HCT116 (cell line): Measurements from ENCODE around the gene SAMD4B. TPM values are rescaled to one million over a fixed set of nuclear protein-coding genes. Genes with fewer than 3 reads are reported as not detected.

Source experiments
- ATAC-seq: fragments of 200-7000 bp; cut with Tn5 transposase; 2 replicates; pipeline ENCODE4 v1.9.1; 2020; ENCODE audit warnings: mild to moderate bottlenecking, moderate library complexity
- BruUV-seq: library from RNA; stranded (reverse); fragments of 400-500 nt; replicated peaks from 2 replicates; lab custom pipeline; 2021; lab: Mats Ljungman, UMichigan
- CTCF ChIA-PET: fragments of 300-600 bp; sonication (Branson Sonifier 250); formaldehyde crosslinking; loops from one replicate; lab custom pipeline; 2021; ENCODE audit warnings: antibody characterized with exemption; lab: Charles Lee
- POLR2A ChIA-PET: fragments of 300-600, 350-600 bp; sonication (Branson Sonifier 250); formaldehyde crosslinking; loops from one replicate; lab custom pipeline; 2021; ENCODE audit warnings: antibody characterized with exemption; lab: Charles Lee
- RAD21 ChIA-PET, 2 experiments: fragments of 300-600 bp; sonication (Branson Sonifier 250); formaldehyde crosslinking; loops; one replicate each; lab custom pipeline; 2023; ENCODE audit warnings: low total read pairs in 2 of 2; ENCODE audit not compliant: uncharacterized antibody in 2 of 2, unreplicated experiment in 2 of 2, low non-redundant PET in 1 of 2; lab: Charles Lee
- DNase-seq: peaks from one replicate; pipeline ENCODE4 v3.0.0-alpha.2; 2010; ENCODE audit warnings: low read depth, low spot score
- H2AFZ ChIP-seq: fragments of 200-600 bp; shearing (Covaris generic), sonication (generic); 2 replicates; pipeline ENCODE4 v1.6.1; 2017; ENCODE audit warnings: low read depth, mixed run types, mixed read lengths, antibody characterized with exemption, low read length; ENCODE audit not compliant: poor library complexity, severe bottlenecking
- H3K27ac ChIP-seq: 2 replicates; pipeline ENCODE4 v1.5.1; 2012; ENCODE audit warnings: low read depth, low read length
- H3K27me3 ChIP-seq: fragments of 200-600 bp; sonication (generic); 2 replicates; pipeline ENCODE4 v1.6.1; 2016; ENCODE audit warnings: mixed run types, low read length, mixed read lengths; ENCODE audit not compliant: insufficient read depth
- H3K36me3 ChIP-seq, 2 experiments: fragments of 200-500 bp in 1 of 2; fragments of 200-600 bp in 1 of 2; sonication (Bioruptor generic) in 1 of 2; sonication (generic) in 1 of 2; 2 replicates each; pipeline versions ENCODE4 v1.5.1 to v1.6.1; 2014 to 2016; ENCODE audit warnings: low read length in 2 of 2, inconsistent platforms in 1 of 2, mixed read lengths in 1 of 2, mixed run types in 1 of 2; ENCODE audit not compliant: insufficient read depth in 2 of 2, control insufficient read depth in 1 of 2
- H3K4me1 ChIP-seq, 2 experiments: fragments of 200-600 bp in 1 of 2; sonication (generic) in 1 of 2; 2 replicates each; pipeline versions ENCODE4 v1.5.1 to v1.6.1; 2012 to 2017; ENCODE audit warnings: low read length in 2 of 2, inconsistent platforms in 1 of 2, mild to moderate bottlenecking in 1 of 2, mixed read lengths in 1 of 2, mixed run types in 1 of 2, moderate library complexity in 1 of 2; ENCODE audit not compliant: insufficient read depth in 2 of 2, control insufficient read depth in 1 of 2
- H3K4me2 ChIP-seq: fragments of 200-600 bp; sonication (generic); 2 replicates; pipeline ENCODE4 v1.6.1; 2017; ENCODE audit warnings: mixed run types, low read length, mixed read lengths
- H3K4me3 ChIP-seq, 2 experiments: fragments of 200-600 bp in 1 of 2; sonication (generic) in 1 of 2; replicated peaks in 1 of 2; 2 replicates each; pipeline ENCODE4 v1.5.1; 2011 to 2016; ENCODE audit warnings: low read length in 2 of 2, control low read depth in 1 of 2, low read depth in 1 of 2, mild to moderate bottlenecking in 1 of 2, mixed read lengths in 1 of 2, mixed run types in 1 of 2
- H3K79me2 ChIP-seq: fragments of 200-600 bp; sonication (generic); 2 replicates; pipeline ENCODE4 v1.6.1; 2017; ENCODE audit warnings: mild to moderate bottlenecking, mixed run types, low read length, moderate library complexity, mixed read lengths; ENCODE audit not compliant: insufficient read depth
- H3K9ac ChIP-seq: fragments of 200-600 bp; sonication (generic); 2 replicates; pipeline ENCODE4 v1.6.1; 2016; ENCODE audit warnings: low read length, mixed read lengths
- H3K9me2 ChIP-seq: fragments of 200-600 bp; sonication (generic), shearing (Covaris generic); 2 replicates; pipeline ENCODE4 v1.6.1; 2017; ENCODE audit warnings: mixed run types, mild to moderate bottlenecking, moderate library complexity; ENCODE audit not compliant: insufficient read depth
- H3K9me3 ChIP-seq, 2 experiments: fragments of 200-500 bp in 1 of 2; fragments of 200-600 bp in 1 of 2; sonication (Bioruptor generic) in 1 of 2; sonication (generic) in 1 of 2; 2 replicates each; pipeline ENCODE4 v1.6.1; 2014 to 2017; ENCODE audit warnings: low read length in 2 of 2, mixed read lengths in 2 of 2, inconsistent platforms in 1 of 2, low read depth in 1 of 2, mild to moderate bottlenecking in 1 of 2, mixed run types in 1 of 2, moderate library complexity in 1 of 2; ENCODE audit not compliant: control insufficient read depth in 1 of 2, insufficient read depth in 1 of 2
- H4K20me1 ChIP-seq: fragments of 200-600 bp; sonication (generic), shearing (Covaris generic); 2 replicates; pipeline ENCODE4 v1.6.1; 2017; ENCODE audit warnings: mixed run types, mild to moderate bottlenecking, moderate library complexity; ENCODE audit not compliant: insufficient read depth
- CBX3 ChIP-seq: IDR thresholded peaks from 2 replicates; pipeline ENCODE4 v1.6.1; 2012; ENCODE audit warnings: low read depth
- FOSL1 ChIP-seq: IDR thresholded peaks from 2 replicates; pipeline ENCODE4 v1.6.1; 2012; ENCODE audit warnings: low read depth
- POLR2AphosphoS5 ChIP-seq: IDR thresholded peaks from 2 replicates; pipeline ENCODE4 v1.6.1; 2011; ENCODE audit warnings: mild to moderate bottlenecking, low read depth, low read length, moderate library complexity
- TCF7L2 ChIP-seq: IDR thresholded peaks from 2 replicates; pipeline ENCODE4 v1.7.0; 2011; ENCODE audit warnings: borderline replicate concordance, inconsistent platforms; ENCODE audit not compliant: insufficient read depth, insufficient read length; ENCODE audit errors: extremely low read depth
- YY1 ChIP-seq: IDR thresholded peaks from 2 replicates; pipeline ENCODE4 v1.6.1; 2011; ENCODE audit warnings: low read length, low read depth, moderate library complexity, mild to moderate bottlenecking; ENCODE audit not compliant: insufficient replicate concordance; ENCODE audit errors: extremely low read depth
- ZFX ChIP-seq: fragments of 450-650 bp; IDR thresholded peaks from 2 replicates; pipeline ENCODE4 v1.6.1; 2017
- intact Hi-C: fragments of 100-400 bp; cut with micrococcal nuclease; formaldehyde crosslinking; loops from 2 replicates; pipeline ENCODE4 v1.10.0; 2022
- total RNA-seq: library from RNA; stranded (reverse); gene quantifications from one replicate; pipeline ENCODE4 v1.2.1, GENCODE V29; 2021; ENCODE audit not compliant: unreplicated experiment
- TF ChIP-seq, protein P1 (sequence below): IDR thresholded peaks from 2 replicates; pipeline ENCODE4 v1.6.1; 2011; ENCODE audit warnings: mild to moderate bottlenecking, low read length, moderate library complexity; ENCODE audit not compliant: insufficient replicate concordance; ENCODE audit errors: extremely low read depth
- TF ChIP-seq, protein P2 (sequence below), 3 experiments: fragments of 200-600 bp in 1 of 3; sonication (generic) in 1 of 3; IDR thresholded peaks in 2 of 3; conservative IDR thresholded peaks in 1 of 3; 2 replicates each; pipeline ENCODE4 v1.5.1; 2012 to 2017; ENCODE audit warnings: low read depth in 2 of 3, low read length in 2 of 3, antibody characterized with exemption in 1 of 3, borderline replicate concordance in 1 of 3, control low read depth in 1 of 3, mild to moderate bottlenecking in 1 of 3, mixed read lengths in 1 of 3, mixed run types in 1 of 3, moderate library complexity in 1 of 3; ENCODE audit not compliant: insufficient read depth in 1 of 3
- TF ChIP-seq, protein P3 (sequence below): IDR thresholded peaks from 2 replicates; pipeline ENCODE4 v1.6.1; 2012
- TF ChIP-seq, protein P4 (sequence below): IDR thresholded peaks from 2 replicates; pipeline ENCODE4 v1.6.1; 2012

The SAMD4B gene
- total RNA-seq, 1 experiment from 2014 or later = 127 TPM

DNA sequence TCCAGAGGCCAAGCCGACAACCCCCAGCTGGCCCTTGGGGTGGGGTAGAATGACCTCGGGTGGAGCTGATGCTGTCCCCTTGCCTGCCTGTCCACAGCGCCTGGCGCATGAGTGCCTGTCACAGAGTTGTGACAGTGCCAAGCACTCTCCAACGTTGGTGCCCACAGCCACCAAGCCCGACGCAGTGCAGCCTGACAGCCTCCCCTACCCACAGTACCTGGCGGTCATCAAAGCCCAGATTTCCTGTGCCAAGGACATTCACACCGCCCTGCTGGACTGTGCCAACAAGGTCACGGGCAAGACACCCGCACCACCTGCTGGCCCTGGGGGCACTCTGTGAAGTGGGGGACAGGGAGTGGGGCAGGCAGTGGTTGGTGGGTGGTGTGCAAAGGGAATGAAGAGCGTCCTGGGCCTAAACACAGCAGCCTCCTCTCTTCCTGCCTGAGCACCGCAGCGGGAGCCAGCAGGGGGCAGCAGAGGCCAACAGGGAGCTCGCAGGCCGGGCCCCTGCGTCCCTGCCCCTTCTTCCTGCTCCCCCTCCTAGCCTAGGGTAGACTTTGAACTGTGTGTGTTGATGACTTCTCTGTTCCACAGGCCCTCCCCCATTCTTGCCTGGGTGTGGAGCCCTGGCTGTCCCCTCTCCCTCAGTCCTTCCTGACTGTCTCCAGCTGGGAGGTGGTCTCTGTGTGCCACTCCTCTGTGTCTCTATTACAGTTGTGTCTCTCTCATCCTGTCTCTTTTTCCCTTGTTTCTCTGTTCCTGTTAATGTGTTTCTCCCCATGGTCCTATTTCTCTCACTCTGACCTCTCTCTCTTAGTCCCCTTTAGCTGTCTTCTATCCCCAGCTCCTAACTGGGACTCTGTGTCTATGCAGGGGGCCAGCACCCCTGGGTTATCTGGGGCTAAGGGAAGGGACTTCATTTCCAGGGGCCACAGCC lies 55.4 kb downstream of the SAMD4B start:
- H2AFZ ChIP-seq = no peak overlapping the region
- H3K27me3 ChIP-seq = no peaks in the 10 kb centered on the region
- DNase-seq = peak; percentile 72
- peak overlapping the region; percentile 77 for H3K4me2 ChIP-seq
- RAD21 ChIA-PET = interaction anchor here (0.9 to 3.2 kb wide), 4 partner anchors 9 to 14 kb away, joined by 3 to 21 read pairs (median 9); partner anchors contain the start of genes PLEKHG2 (in 2 of the 2) and ZFP36 (in 1 of the 2)
- peaks cover 36 to 58% of the 10 kb centered on the region in 2 experiments for H3K4me1 ChIP-seq
- ATAC-seq = peak; percentile 74
- POLR2A ChIA-PET = interaction anchor here (1.0 to 3.5 kb wide), 5 partner anchors 10 to 43 kb away, joined by 5 to 57 read pairs (median 35); partner anchors contain the start of genes PLEKHG2, RPS16 and ZFP36
- BruUV-seq = no TSS peak
- TF ChIP-seq, protein P1, sequence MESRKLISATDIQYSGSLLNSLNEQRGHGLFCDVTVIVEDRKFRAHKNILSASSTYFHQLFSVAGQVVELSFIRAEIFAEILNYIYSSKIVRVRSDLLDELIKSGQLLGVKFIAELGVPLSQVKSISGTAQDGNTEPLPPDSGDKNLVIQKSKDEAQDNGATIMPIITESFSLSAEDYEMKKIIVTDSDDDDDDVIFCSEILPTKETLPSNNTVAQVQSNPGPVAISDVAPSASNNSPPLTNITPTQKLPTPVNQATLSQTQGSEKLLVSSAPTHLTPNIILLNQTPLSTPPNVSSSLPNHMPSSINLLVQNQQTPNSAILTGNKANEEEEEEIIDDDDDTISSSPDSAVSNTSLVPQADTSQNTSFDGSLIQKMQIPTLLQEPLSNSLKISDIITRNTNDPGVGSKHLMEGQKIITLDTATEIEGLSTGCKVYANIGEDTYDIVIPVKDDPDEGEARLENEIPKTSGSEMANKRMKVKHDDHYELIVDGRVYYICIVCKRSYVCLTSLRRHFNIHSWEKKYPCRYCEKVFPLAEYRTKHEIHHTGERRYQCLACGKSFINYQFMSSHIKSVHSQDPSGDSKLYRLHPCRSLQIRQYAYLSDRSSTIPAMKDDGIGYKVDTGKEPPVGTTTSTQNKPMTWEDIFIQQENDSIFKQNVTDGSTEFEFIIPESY = no peak
- TF ChIP-seq FOSL1 (no peak), YY1 (no peak), TCF7L2 (no peak), POLR2AphosphoS5 (peak; percentile 72), CBX3 (no peak), ZFX (no peak)
- TF ChIP-seq, protein P2, sequence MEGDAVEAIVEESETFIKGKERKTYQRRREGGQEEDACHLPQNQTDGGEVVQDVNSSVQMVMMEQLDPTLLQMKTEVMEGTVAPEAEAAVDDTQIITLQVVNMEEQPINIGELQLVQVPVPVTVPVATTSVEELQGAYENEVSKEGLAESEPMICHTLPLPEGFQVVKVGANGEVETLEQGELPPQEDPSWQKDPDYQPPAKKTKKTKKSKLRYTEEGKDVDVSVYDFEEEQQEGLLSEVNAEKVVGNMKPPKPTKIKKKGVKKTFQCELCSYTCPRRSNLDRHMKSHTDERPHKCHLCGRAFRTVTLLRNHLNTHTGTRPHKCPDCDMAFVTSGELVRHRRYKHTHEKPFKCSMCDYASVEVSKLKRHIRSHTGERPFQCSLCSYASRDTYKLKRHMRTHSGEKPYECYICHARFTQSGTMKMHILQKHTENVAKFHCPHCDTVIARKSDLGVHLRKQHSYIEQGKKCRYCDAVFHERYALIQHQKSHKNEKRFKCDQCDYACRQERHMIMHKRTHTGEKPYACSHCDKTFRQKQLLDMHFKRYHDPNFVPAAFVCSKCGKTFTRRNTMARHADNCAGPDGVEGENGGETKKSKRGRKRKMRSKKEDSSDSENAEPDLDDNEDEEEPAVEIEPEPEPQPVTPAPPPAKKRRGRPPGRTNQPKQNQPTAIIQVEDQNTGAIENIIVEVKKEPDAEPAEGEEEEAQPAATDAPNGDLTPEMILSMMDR (IDR thresholded peaks at IDR 0.05 in 2 of 3, conservative IDR thresholded peaks at IDR 0.05 in 1 of 3; ENCODE audit: borderline replicate concordance in 1 of 3, insufficient read depth in 1 of 3, low read depth in 2 of 3, low read length in 2 of 3) = peak in 2 of 3 experiments; percentile 91 to 98; a peak in 4 of 6 replicates
- TF ChIP-seq, protein P3, sequence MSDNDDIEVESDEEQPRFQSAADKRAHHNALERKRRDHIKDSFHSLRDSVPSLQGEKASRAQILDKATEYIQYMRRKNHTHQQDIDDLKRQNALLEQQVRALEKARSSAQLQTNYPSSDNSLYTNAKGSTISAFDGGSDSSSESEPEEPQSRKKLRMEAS = no peak
- TF ChIP-seq, protein P4, sequence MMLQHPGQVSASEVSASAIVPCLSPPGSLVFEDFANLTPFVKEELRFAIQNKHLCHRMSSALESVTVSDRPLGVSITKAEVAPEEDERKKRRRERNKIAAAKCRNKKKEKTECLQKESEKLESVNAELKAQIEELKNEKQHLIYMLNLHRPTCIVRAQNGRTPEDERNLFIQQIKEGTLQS = no peak
- H3K79me2 ChIP-seq = peaks cover 8% of the 10 kb centered on the region
- H3K27ac ChIP-seq = peak overlapping the region; percentile 91
- CTCF ChIA-PET = interaction anchor here (0.5 to 3.0 kb wide), 13 partner anchors 9 to 277 kb away, joined by 3 to 51 read pairs (median 5); partner anchors contain the start of genes EID2B, PLEKHG2 and ZFP36
- H3K9me2 ChIP-seq = no peaks in the 10 kb centered on the region
- H3K9ac ChIP-seq = peak overlapping the region; percentile 73
- H3K36me3 ChIP-seq = peaks cover 4 to 7% of the 10 kb centered on the region in 2 experiments; a peak in 2 of 4 replicates
- no peaks in the 10 kb centered on the region for H3K9me3 ChIP-seq
- H4K20me1 ChIP-seq = no peaks in the 10 kb centered on the region
- peak overlapping the region in 1 of 2 experiments; percentile 3; a peak in 2 of 4 replicates for H3K4me3 ChIP-seq
- intact Hi-C loops = loop anchor here (1.0 kb wide), 1 partner anchor 14 kb away; no protein-coding TSS in a partner anchor
